ENCODE results near the gene LYPLAL1.

LYPLAL1 gene

DNA sequence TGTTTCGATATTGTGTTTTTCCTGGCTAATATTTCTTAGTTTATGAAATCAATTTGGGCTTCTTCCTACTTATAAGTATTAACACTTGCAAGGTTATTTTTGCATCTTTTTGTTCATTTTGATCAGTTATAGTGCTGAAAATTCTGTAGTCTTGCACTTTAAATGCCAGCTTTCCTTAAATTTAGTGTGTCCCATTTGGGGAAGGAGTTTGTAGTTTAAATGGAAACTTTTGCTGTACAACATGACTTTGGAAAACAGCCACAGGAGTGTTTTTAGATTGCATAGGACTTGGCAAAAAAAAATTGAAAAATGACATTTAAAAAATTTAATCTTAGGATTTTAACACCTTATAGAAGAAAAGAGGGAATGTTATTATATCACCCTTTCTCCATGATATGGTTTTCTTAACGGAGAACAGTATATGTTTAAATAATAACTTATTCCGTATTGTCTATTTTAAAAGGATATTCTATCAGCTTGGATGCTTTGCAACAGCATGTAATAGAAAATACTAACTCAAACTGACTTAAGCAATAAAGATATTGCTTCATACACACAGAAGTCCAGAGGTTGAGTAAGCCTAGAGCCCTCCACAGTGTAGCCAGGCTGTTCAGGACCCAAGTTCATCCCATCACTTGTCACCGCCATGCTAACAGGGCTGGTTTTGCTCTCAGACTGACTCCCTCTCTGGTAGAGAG is 53.8 kb downstream of the LYPLAL1 start:
- Histone ChIP-seq H4K20me1 (ENCODE audit: insufficient read depth, low read length) (no peaks in the 10 kb centered on the region), H3K4me1 (ENCODE audit: low read length) (no peaks in the 10 kb centered on the region), H3K27ac (ENCODE audit: low read length) (no peak overlapping the region), H3K4me3 (ENCODE audit: low read length) (no peak overlapping the region), H3K4me2 (ENCODE audit: low read length) (no peak overlapping the region), H3K36me3 (replicated peaks; ENCODE audit: low read depth, low read length) (peaks cover 6% of the 10 kb centered on the region), H3K9ac (ENCODE audit: low read length) (no peak overlapping the region), H3K9me3 (ENCODE audit: insufficient read depth, low read length) (no peaks in the 10 kb centered on the region), H2AFZ (ENCODE audit: low read depth, low read length) (no peak overlapping the region), H3K79me2 (ENCODE audit: low read length) (no peaks in the 10 kb centered on the region), H3K27me3 (ENCODE audit: low read depth, low read length) (no peaks in the 10 kb centered on the region)
- TF ChIP-seq EZH2phosphoT487 (IDR thresholded peaks at IDR 0.05; ENCODE audit: low read depth), result no peak
- TF ChIP-seq, protein P1, sequence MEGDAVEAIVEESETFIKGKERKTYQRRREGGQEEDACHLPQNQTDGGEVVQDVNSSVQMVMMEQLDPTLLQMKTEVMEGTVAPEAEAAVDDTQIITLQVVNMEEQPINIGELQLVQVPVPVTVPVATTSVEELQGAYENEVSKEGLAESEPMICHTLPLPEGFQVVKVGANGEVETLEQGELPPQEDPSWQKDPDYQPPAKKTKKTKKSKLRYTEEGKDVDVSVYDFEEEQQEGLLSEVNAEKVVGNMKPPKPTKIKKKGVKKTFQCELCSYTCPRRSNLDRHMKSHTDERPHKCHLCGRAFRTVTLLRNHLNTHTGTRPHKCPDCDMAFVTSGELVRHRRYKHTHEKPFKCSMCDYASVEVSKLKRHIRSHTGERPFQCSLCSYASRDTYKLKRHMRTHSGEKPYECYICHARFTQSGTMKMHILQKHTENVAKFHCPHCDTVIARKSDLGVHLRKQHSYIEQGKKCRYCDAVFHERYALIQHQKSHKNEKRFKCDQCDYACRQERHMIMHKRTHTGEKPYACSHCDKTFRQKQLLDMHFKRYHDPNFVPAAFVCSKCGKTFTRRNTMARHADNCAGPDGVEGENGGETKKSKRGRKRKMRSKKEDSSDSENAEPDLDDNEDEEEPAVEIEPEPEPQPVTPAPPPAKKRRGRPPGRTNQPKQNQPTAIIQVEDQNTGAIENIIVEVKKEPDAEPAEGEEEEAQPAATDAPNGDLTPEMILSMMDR (IDR thresholded peaks at IDR 0.05; ENCODE audit: low read depth, low read length), result no peak

DNA sequence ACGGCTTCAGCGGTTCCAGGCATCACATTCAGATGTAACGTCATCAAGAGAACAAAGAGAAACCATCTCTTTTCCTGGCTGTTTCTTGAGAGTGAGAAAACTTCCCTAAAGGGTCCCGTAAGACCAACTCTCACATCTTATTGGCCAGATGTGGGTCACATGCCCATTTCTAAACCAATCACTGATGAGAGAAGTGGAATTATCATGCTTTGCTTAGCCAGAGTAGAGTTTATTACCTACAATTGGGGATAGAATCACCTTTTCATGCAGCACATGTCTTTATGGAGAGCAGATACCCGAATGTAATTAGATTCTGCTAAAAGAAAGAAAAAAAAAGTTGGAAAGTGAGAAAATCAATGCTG is 54.4 kb downstream of the LYPLAL1 start:
- Histone ChIP-seq H3K9ac (ENCODE audit: low read length) (no peak overlapping the region), H3K27ac (ENCODE audit: low read length) (no peak overlapping the region), H3K36me3 (replicated peaks; ENCODE audit: low read depth, low read length) (peaks cover 6% of the 10 kb centered on the region), H2AFZ (ENCODE audit: low read depth, low read length) (no peak overlapping the region), H4K20me1 (ENCODE audit: insufficient read depth, low read length) (no peaks in the 10 kb centered on the region), H3K4me3 (ENCODE audit: low read length) (no peak overlapping the region), H3K9me3 (ENCODE audit: insufficient read depth, low read length) (no peaks in the 10 kb centered on the region), H3K27me3 (ENCODE audit: low read depth, low read length) (no peaks in the 10 kb centered on the region), H3K4me1 (ENCODE audit: low read length) (no peaks in the 10 kb centered on the region), H3K4me2 (ENCODE audit: low read length) (no peak overlapping the region), H3K79me2 (ENCODE audit: low read length) (no peaks in the 10 kb centered on the region)
- TF ChIP-seq, protein P1 (IDR thresholded peaks at IDR 0.05; ENCODE audit: low read depth, low read length), result no peak
- TF ChIP-seq EZH2phosphoT487 (IDR thresholded peaks at IDR 0.05; ENCODE audit: low read depth), result no peak

DNA sequence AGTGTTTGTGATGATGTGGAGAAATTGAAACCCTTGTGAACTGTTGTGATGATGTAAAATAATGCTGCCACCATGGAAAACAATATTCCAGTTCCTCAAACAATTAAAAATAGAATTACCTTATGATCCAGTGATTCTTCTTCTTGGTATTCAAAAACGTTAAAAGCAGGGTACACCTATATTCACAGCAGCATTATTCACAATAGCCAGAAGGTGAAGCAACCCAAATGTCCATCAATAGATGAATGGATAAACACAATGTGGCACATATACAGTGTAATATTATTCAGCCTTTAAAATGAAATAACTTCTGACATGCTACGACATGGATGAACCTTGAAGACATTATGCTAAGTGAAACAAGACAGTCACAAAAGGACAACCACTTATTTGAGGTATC is 59.2 kb downstream of the LYPLAL1 start:
- no peak overlapping the region for H3K4me3 ChIP-seq (ENCODE audit: low read length)
- no peaks in the 10 kb centered on the region for H3K4me1 ChIP-seq (ENCODE audit: low read length)
- no peak overlapping the region for H3K9ac ChIP-seq (ENCODE audit: low read length)
- H3K36me3 ChIP-seq (replicated peaks; ENCODE audit: low read depth, low read length), result peaks cover 4% of the 10 kb centered on the region
- no peak overlapping the region for H3K27ac ChIP-seq (ENCODE audit: low read length)
- H3K79me2 ChIP-seq (ENCODE audit: low read length), result no peaks in the 10 kb centered on the region
- H4K20me1 ChIP-seq (ENCODE audit: insufficient read depth, low read length), result no peaks in the 10 kb centered on the region
- TF ChIP-seq EZH2phosphoT487 (IDR thresholded peaks at IDR 0.05; ENCODE audit: low read depth), result no peak
- TF ChIP-seq, protein P1 (IDR thresholded peaks at IDR 0.05; ENCODE audit: low read depth, low read length), result no peak
- no peak overlapping the region for H3K4me2 ChIP-seq (ENCODE audit: low read length)
- no peak overlapping the region for H2AFZ ChIP-seq (ENCODE audit: low read depth, low read length)
- no peaks in the 10 kb centered on the region for H3K9me3 ChIP-seq (ENCODE audit: insufficient read depth, low read length)
- no peaks in the 10 kb centered on the region for H3K27me3 ChIP-seq (ENCODE audit: low read depth, low read length)

DNA sequence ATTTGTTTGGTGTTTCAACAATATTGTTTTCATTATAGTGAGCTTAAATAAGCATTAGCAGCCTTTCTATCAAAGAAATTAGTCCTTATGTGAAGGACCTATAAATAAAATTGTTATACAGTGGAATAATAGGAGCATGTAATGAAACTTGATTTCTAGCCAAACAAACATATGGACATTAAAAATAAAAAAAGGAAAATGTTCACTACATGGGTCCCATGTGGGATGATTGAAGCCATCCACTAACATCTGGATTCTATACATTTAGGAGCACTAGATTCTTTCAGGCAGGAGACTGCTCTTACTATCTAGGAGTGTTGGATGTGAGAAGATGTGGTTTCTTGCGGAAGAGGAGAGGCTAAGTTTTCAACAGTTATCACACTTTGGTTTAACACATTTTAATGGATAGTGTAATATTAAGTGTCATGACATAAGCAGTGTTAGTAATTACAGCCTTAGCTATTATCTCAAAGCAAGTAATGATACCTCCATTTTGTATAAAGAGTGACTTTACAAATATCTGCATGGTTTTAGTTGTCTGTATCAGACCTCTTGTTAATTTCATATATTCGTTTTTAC is 62.3 kb downstream of the LYPLAL1 start:
- Histone ChIP-seq H3K36me3 (replicated peaks; ENCODE audit: low read depth, low read length) (no peaks in the 10 kb centered on the region), H2AFZ (ENCODE audit: low read depth, low read length) (no peak overlapping the region), H3K4me2 (ENCODE audit: low read length) (no peak overlapping the region), H3K4me3 (ENCODE audit: low read length) (no peak overlapping the region), H3K4me1 (ENCODE audit: low read length) (no peaks in the 10 kb centered on the region), H3K9me3 (ENCODE audit: insufficient read depth, low read length) (no peaks in the 10 kb centered on the region), H3K79me2 (ENCODE audit: low read length) (no peaks in the 10 kb centered on the region), H3K27me3 (ENCODE audit: low read depth, low read length) (no peaks in the 10 kb centered on the region), H4K20me1 (ENCODE audit: insufficient read depth, low read length) (no peaks in the 10 kb centered on the region), H3K27ac (ENCODE audit: low read length) (no peak overlapping the region), H3K9ac (ENCODE audit: low read length) (no peak overlapping the region)
- TF ChIP-seq, protein P1 (IDR thresholded peaks at IDR 0.05; ENCODE audit: low read depth, low read length), result no peak
- no peak for TF ChIP-seq EZH2phosphoT487 (IDR thresholded peaks at IDR 0.05; ENCODE audit: low read depth)

Measured in OCI-LY3 (cell line).